GM19239 (cell line): Measurements from ENCODE around the gene STX8.
"Not testable (repeated sequence)": the region's sequence is repeated elsewhere in the genome, so short reads cannot be mapped to it uniquely, and the experiment has no call there.

Experiments used
- DNase-seq: peaks from one replicate; pipeline ENCODE4 v3.0.0; 2011; ENCODE audit warnings: low spot score; ENCODE audit not compliant: insufficient read length
- FAIRE-seq: peaks from 2 replicates; lab custom pipeline; 2011; peaks lifted over from hg19 to GRCh38; lab: Jason Lieb, UNC

STX8 gene

DNA sequence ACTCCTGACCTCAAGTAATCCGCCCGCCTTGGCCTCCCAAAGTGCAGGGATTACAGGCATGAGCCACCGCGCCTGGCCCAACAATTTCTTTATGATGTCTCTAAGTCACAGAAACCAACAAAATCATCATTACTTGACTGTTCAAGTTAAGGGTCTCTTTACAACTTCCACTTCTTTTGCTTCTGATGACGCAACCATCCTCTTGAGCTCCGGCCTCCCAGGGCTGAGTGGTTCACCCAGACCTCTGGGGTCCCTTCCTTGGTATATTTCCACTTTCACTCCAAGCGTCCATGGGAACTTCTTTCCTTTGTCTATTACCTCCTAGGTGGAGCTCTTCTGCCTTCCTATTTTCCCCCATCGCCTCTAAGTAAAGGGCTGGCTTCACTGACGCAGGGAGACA lies 300.6 kb downstream of the STX8 start:
- DNase-seq (no peak), FAIRE-seq (no peak)

DNA sequence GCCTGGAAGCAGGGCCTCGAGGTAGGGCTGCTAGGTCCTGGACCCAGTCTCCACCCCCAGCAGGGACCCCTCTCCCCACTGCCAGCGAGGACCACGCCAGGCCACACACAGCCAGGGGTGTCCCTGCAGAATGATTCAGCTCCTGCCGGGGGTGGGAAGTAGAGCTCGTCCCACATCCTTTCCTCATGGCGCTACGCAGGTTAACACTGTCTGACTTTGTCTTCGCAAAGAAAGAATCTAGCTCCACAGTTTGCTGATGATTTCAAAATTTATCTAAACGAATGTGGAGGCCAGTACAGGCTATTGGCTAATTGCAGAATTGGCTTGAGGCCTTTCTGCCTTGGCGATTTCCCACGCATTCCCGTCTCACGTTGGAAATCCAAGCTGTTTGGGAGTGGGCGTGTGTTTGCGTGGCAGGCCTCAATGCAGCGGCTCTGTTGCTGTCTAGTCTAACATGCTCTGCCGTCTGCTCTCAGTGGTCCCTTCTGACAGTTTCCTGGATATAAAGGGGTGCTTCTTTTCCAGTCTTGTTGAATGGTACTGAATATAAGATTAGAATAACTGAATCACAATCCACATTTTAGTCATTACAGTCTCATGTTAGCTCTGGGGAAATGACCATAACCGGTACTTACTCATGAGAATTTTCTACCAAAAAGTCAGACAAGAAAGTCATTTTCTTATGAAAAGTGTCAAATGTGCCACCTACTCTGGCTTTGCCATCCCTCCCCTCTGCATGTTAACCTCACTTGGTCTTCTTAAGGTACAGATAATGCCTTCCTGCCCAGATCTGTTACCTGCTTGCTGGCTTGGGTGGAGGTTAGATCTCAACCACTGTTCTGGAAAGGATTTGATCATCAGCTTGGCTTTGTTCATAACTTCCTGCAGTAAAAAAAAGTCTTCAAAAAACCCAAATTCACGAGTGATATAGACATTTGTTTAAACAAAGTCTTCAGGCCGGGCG lies 301.9 kb downstream of the STX8 start:
- DNase-seq (no peak), FAIRE-seq (no peak)

DNA sequence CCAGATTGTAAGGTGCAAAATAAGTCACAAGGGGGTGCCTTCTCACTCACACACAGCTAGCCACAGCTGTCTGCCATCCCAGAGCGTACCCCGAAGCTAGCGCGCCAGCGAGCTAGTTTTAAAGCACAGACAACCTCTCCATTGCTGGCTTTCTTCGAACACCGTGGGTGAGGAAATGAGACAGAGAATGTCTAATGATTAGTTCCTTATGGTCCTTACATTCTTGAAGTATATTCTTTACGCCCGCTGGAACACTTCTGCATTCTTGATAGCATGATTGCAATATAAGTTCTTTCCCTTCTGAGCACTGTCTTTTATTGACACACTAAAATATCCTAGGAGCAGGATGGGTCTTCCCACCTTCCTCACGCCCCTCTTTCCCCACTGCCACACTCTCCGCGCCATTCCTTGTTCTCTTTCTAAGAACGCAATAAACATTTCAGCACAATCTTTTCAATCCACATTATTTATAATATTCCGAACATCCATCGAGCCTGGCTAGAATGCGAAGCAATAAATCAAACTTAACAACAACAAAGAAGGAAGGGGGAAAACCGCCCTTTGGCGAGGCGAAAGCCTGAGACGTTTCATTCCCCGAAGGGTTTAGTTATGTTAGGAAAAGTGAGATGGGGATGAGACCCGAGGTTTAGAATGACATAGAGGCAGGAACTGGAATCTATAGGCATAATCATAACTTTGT lies 303.0 kb downstream of the STX8 start:
- FAIRE-seq (no peak), DNase-seq (no peak)

DNA sequence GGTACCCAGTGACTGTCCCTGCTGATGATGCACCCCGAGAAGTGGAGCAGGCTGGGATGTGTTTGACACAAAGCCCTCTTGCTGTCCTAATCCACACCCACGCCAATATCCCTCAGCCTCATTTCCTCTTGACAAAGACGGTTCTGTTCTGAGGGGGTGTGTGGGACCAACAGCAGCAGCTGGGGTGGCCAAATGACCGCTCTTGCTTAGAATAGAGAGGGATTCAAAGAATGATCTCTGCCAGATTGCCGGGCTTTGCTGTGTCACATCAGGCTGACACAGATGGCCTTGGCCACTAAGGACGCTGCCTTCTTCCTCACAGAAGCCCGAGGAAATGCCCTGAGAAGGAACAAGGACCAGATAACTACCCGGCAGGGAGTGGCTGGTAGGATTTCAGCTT lies 303.6 kb downstream of the STX8 start:
- no peak for FAIRE-seq
- no peak for DNase-seq

DNA sequence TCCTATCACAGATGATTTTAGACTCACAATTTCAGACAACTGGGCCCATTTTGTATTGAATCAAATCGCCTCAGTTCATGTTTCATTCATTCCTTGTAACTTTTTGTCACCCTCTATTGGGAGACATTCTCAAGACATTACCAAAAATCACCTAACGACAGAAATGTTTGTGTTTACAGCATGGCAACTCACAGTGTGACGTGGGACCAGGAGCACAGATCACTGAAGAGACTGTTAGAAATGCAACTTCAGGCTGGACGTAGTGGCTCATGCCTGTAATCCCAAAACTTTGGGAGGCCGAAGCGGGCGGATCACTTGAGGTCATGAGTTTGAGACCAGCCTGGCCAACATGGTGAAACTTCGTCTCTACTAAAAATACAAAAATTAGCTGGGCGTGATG lies 304.7 kb downstream of the STX8 start:
- no peak for FAIRE-seq

DNA sequence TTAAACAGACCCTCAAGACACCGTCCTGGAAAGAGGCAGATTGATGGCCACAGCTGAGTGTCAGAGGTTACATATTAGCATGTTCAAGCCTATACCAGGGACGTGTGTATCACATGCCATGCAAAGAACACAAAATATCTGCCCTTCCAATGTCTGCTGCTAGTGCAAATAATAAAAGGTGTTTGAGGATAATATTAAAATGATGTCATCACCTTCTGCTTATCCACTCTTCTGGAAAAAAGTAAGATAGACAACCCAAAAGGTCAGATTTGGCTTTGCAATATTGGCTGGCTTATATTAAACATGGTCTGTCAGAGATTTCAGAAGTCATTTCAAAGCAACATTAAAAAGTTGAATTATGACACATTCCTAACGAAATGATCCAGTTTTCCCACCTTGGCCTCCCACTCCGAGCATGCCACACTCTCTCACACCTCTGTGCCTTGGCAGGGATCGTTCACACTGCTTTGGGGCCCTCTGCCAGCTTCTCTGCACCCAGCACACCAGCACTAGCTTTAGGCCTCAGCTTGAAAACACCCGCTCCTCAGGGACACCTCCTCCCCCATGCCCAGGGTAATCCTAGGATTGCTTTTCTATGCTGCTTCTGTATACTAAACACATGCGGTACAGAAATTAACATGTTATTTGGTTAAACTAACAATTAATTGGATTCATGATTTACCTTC lies 306.1 kb downstream of the STX8 start:
- DNase-seq (no peak), FAIRE-seq (no peak)

More for the DNA sequence above, 304.7 kb downstream of the STX8 start:
- no peak for DNase-seq

DNA sequence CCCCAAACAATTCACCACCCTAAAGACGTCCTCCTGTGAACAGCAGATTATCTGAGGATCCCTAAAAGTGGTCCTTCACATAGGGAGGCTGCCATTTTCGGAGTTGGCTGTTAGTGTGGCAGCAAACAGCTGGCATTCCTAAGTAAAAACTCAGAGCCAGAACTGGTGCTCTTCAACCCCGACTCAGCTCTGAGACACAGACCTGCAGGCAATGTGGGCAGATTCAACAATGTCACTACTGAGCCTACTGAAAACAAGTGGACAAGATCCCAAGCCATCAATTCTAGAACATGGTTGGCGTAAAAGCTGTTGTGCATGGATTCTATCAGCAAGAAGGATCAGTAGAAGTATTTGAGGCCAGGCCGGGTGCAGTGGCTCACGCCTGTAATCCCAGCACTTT lies 307.1 kb downstream of the STX8 start:
- no peak for DNase-seq
- no peak for FAIRE-seq

DNA sequence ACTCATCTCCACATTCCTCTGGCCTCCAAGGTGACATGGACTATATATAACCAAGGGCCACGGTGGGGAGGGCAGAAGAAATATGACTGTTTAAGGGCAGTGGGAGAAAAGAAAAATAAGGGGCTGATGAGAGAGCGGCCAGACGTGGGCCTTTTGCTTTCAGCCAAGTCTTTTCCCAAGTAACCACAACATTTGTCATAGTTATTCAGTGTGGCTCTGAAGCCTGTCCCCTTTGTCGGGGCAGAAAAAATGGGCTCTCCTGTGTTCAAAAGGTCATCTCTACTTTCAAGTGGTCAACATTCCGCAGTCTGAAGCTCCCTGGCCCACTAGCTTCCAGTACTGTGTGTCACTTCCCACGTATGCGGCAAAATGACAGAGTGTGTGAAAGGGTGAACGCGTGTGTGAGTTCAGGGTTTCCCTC lies 308.9 kb downstream of the STX8 start:
- DNase-seq (no peak), FAIRE-seq (no peak)

DNA sequence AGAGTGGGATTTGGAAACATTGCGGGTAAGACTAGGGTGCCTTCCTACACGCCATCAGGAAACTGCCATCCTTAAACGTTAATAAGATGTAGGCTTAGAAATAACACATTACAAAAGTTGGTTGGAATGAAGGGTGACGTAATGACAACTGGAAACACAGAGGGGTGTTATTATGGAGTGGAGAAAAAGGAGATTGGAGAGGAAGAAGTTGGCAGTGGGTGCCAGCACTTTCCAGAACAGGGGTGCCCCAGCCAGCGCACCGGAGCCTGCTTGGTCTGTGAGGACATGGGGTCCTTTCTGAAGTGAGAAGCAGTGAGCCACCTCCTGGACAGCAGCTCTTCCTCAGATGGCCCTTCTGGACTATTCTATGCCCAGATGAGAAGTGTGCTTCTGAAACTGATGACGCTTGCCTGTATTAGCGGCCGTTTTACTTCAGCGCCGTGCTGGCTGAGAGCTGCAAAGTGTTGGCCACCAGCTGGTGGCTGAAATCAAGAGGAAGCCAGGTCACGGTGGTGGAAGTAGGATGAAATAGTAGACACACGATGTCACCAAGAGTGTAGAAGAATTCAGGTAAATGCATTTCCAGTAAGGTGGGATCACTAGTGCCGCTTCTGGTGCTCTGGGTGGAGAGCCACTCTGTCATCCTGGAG lies 309.5 kb downstream of the STX8 start:
- DNase-seq (no peak), FAIRE-seq (no peak)

DNA sequence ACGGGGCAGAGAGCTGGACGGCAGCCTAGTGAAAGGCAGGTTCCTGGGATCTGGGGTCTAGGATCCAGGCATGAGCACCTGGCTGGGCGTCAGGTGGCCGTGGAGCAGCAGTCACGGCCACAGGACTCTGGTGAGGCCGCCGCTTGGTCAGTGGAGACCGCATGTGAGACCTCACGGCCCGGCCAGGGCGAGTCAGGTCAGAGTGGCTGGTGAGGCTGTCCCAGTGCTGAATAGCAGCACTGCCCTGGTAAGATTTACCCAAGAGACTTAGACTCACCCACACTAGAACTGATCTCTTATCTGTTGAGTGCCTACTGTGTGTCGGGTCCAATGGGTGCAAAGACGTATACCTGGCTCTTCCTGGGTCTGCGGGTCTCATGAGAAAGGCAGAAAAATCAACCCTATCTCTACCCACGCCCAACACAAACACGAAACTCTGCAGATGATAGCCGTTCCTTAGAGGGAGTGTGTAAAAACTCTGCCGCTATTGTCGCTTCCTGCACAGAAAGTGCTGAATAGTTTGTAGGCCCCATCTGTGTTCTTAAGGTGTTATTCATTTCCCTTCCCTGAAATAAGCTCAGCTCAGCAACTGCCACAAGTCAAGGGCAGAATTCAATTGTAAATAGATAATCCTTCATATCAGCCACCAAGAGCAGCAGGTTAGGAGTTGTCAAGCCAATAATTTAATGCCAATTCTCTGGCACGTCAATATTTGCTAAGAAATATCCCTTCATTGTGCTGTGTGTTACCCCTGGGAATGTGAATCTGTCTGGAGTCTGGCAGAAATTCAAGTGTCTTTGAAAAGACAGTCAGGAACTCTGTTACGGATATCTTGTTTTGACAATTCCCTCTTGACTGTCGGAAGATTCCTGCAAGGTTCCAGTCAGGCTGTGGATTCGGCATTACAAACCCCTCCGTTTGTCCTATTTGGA lies 314.3 kb downstream of the STX8 start:
- no peak for FAIRE-seq
- DNase-seq, result no peak

DNA sequence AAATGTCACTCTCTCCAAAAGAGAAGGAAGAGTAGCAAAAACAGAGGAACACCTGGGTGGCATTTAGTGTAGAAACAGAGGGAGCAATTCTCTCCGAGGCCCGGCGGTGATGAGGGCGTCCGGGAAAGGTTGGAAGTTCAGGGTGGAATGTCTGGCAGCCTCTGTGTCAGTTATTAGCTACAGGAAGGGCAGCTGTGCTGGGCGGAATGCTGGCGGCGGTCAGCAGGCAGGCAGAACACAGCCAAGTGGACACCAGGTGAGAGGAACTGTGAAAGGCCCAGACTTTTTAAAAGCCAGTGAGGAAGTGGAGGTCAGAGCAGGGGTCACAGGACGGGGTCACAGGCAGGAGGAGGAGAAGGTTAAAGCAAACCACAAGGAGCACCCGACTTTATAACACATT lies 316.2 kb downstream of the STX8 start:
- DNase-seq, result no peak
- no peak for FAIRE-seq

DNA sequence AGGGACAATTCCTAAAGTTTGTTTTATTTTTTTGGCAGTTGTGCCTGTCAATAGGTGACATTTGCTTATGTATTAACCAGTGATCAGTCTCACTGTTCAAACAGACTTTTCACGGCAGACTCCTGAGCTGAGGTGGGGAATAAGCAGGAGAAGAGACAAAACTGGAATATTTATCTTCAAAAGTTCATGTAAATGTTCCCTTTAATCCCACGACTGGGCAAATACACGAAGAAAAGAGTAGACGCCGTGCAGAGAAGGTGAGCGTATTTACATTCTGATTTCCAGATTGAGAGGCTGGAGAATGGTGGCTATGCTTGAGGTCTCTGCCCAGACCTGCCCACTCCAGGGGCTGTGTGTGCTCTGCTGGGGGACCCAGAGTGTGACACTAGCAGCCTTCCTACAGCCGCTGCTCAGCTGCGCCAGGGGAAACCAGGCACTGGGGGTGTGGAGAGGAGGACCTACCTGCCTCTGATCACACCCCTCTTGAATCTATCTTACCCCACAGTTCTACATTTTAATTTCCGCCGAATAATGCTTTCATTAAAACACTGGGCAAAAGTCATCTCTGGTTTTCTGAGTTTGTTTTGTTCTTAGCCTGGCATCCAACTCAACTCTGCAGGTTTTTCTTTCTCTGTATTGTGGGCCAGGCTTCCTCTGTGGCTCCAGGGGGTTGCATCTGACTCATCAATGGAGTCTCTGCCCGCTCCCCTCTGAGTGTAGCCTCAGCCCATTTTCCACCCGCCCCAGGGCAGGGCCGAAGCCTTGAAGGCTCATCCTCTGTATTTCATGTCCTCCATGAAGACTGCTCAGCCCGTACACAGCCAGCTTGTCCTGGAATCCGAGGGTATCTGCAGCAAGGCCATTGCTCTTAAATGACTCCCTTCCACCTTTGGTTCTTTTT lies 317.3 kb downstream of the STX8 start:
- no peak for FAIRE-seq
- DNase-seq, result no peak

DNA sequence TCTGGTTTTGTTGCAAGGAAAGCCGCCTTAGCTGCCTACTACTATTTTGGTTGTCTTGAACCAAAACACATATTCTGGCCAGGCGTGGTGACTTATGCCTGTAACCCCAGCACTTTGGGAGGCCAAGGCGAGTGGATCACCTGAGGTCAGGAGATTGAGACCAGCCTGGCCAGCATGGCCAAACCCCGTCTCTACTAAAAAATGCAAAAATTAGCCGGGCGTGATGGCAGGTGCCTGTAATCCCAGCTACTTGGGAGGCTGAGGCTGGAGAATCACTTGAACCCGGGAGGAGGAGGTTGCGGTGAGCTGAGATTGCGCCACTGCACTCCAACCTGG lies 318.0 kb downstream of the STX8 start:
- FAIRE-seq, DNase-seq: not testable (repeated sequence)

DNA sequence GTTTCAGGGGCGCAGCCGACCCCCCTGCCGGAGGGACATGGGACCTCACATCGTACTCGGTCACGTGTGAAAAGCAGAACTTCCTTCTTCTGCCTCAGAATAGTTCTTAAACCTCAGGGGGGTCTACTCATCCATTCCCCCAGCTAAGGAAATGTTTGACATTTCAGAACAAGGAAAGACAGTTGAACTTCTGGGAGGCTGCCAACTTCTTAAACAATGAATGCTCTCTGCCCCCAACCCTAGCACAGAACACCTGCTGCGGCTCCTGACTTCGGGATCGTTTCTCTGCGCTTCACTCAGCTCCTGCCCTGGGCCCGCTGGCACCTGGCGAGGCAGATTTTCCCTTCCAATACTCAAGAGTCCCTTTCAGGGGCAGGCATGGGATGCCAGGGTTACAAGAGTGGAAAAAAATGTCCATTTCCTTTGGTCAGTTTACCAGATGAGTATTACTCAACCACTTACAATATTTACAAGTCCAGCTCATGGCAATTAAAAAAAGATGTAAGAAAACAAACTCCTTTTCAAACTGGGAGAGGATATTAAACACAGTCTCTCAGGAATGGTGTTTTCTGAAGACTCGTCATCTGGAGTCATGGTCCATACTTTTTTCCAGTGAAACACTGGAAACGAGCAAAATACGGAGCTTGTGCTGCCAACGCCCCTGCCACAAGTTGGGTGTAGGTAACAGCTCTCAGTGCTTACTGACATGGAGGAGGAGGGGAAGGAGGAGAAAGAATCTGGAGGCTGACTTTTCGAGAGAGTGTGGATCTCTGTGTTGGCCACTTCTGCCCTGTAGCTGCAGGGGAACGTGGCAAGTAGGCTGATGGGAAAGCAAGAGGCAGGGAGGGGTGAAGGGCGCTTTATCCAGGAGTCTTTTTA lies 318.6 kb downstream of the STX8 start:
- no peak for FAIRE-seq
- DNase-seq, result no peak

DNA sequence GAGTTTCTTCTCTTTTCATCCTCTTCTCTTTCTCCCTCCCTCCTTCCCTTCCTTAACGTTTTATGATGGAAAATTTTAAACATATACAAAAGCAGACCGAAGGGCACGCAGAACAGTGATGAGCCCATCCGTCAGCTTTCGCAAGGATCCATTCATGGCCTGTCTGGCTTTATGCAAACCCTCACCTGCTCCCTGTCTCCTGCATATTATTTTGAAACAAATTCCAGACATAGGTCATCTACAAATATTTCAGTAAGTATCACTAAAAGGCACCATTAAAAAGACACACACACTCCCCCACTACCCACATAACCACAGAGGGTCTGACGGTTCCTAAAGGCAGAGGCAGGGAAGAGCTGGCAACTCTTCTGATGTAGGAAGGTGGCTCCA lies 319.3 kb downstream of the STX8 start:
- FAIRE-seq (no peak), DNase-seq (no peak)

DNA sequence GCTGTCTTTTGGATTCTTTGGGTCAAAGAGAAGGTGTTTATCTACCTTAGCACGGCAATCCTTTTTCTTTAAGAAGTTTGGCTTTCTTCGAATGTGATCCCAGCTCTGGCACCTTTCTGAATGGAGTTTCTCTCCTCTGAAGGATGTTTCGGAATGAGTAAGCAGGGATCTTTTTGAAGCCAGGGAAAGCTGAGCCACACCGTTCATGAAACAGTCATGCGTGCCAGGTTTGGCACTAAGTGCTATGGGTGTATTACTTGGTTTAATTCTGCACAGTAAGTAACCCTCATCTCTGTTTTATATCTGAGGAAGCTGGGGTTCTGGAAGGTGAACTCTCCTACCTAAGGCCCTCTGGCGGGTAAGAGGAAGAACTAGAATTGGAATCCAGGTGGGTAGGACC lies 319.8 kb downstream of the STX8 start:
- FAIRE-seq (no peak), DNase-seq (no peak)

DNA sequence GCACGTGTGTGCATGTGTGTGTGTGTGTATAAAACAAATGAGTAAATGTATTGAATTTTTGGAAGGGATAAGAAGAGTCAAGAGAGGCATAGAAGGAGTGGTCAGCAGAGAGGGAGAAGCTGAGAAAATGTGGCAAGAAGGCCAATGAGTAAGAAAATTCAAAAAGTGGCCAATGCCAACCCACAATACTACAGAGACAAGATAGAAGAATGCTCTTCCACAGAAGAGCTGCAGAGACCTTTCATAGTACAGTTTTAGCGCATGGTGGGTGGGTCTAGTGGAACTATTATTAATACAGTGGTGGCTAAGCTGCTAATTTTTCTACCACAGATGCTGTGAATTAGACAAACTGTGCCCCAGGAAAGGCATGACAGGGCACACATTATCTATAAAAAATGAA lies 320.8 kb downstream of the STX8 start:
- FAIRE-seq (no peak), DNase-seq (no peak)

DNA sequence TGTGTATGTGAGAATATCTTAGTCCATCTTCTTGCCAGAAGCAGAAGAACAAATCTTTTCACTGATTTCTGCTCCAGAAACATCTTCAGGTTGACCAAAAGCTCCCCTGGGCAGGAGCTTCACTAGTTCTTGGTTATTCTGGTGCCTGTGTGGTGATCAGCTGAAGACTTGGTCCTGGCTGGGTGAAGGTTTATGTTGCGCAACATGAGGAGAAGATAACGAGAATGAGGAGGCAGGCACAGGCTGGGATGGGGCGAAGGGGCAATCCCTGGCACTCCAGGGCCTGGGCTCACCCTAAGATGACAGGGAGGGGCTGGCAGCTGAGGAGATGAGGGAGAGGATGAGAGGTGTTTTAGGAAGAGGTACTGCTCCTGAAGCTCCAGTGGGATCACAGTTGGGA lies 322.3 kb downstream of the STX8 start:
- DNase-seq, result no peak
- no peak for FAIRE-seq
